GM18505 (cell line): Measurements from ENCODE around the gene TCP11X2.
A peak's percentile ranks its signal among the peaks of the same experiment; 100 is the strongest.
"Not testable (repeated sequence)": the region's sequence is repeated elsewhere in the genome, so short reads cannot be mapped to it uniquely, and the experiment has no call there.

Experiments used
- ATAC-seq: cut with Tn5 transposase; IDR thresholded peaks from one replicate; pipeline ENCODE4 v1.9.1; 2021; ENCODE audit not compliant: unreplicated experiment
- POLR2A ChIP-seq: IDR thresholded peaks from 4 replicates; pipeline ENCODE4 v1.6.1; 2011; ENCODE audit warnings: borderline replicate concordance; ENCODE audit not compliant: insufficient read depth, insufficient read length; ENCODE audit errors: extremely low read depth

Gene TCP11X2

GRCh38 chrX:102471762-102472220 lies at the start of gene TCP11X2:
Gene TCP11X2, minus strand, starts transcription at chrX:102471812.
- ATAC-seq, result not testable (repeated sequence)

DNA sequence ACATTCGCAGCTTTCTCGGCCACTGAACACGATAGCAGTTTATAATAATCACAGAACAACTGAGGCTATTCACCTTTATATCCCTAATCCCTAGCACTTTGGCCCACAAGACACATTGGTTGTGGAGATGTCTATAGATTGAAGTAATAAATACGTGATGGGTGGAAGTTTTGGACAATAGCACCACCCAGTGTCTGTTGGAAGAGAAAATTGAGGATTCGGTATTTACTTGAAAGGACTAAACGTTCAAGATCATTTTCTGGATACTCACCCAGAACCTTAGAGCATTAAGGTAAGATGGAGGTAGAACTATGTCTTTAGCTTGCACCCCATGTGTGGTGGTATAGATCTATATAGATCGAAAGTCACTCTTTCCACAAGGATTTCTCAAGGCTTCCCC lies 45.7 kb upstream of the TCP11X2 start:
- ATAC-seq, result no peak
- TF ChIP-seq POLR2A, result no peak

DNA sequence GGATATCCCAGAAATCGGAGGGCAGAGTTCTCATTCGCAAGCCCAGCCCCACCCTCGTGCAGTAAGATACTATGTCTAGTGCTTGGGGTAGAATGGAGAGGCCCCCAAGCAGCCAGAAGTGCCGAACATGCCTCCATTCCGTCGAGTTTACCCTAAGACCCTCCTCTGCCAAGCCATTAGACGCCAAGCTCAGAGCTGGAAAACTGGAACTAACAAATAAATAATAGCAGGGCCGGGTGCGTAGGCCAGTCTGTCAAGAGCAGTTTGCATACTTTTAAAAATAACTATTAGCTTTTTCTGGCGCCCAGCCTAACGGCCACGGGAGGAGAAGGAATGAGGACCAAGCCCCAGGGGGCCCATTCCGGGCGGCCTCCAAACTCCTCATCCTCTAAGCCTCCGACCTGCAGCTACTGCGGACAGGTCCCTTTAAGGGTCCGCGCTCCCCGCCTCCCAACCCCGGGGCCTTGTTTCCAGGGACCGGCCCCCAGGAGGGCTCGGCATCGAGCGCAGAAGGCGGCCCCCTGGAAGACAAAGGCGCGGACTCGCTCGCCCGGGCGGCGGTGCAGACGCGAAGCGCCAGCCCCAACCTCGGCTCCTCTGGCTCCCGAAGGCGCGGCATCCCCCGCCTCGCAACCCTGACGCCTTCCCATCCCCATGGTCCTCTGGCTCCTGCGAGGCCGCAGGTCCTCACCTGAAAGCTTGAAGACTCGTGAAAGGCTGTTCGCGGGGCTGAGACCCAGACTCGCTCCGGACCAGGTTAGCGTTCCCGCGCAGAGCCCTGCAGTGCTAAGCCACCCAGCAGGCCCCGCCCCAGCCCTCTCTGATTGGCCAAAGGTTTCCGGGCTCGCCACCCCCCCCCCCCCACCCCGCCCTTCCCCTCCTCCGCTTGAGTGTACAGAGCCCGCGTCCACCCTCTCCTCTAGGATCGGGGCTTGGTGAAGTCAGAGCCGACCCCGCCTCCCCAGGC lies 44.6 kb upstream of the TCP11X2 start, which contains the start of gene TMSB15A:
Gene TMSB15A, minus strand, starts transcription at position 765 of the 967 bp plus-strand sequence.
- TF ChIP-seq POLR2A, result no peak
- peak; percentile 84 for ATAC-seq

GRCh38 chrX:102514536-102514935 lies 42.9 kb upstream of the TCP11X2 start:
- TF ChIP-seq POLR2A, result no peak
- ATAC-seq, result no peak

GRCh38 chrX:102498732-102499131 lies 27.1 kb upstream of the TCP11X2 start:
- ATAC-seq, result no peak
- TF ChIP-seq POLR2A, result no peak

GRCh38 chrX:102491766-102492165 lies 20.2 kb upstream of the TCP11X2 start:
- no peak for TF ChIP-seq POLR2A
- ATAC-seq, result no peak

DNA sequence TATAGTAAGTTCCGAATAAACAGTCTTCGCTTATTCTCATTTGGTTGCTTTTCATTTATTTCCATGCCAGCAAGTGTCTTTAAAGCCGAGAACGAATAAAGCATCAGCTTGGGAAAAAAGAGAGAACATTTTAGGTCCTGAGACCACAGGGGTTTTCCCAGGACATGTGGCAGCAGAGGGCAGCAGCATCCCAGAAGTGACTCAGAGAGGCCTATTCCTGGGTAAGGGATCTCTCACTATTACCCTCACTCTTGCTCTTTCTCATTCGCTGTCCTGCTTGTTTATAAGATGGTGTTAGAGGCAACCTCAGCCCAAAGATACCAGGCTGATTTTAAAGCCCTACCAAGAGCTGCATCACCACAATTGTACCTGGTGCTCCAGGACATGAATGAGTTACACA lies 7.2 kb upstream of the TCP11X2 start:
- ATAC-seq, result not testable (repeated sequence)

GRCh38 chrX:102470215-102470614 lies 1.4 kb downstream of the TCP11X2 start:
- not testable (repeated sequence) for ATAC-seq

DNA sequence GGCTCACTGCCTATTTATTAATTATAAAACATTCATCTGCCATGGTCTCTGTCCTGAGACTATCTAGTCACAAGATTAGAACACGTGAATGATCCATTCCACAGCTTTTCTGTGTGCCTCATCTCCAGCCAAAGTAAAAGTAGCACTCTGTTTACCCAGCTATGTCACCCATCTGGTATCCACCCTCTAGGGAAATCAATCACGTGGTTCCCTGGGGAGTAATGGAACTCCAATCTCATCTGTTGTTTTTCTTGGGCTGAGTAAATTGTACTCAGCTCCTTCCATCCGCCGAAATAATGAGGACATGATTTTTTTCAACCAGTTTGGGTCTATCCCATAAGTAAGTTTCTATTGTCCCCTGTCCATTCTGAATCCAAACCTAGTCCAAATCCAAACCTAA lies 13.0 kb downstream of the TCP11X2 start:
- ATAC-seq, result not testable (repeated sequence)

DNA sequence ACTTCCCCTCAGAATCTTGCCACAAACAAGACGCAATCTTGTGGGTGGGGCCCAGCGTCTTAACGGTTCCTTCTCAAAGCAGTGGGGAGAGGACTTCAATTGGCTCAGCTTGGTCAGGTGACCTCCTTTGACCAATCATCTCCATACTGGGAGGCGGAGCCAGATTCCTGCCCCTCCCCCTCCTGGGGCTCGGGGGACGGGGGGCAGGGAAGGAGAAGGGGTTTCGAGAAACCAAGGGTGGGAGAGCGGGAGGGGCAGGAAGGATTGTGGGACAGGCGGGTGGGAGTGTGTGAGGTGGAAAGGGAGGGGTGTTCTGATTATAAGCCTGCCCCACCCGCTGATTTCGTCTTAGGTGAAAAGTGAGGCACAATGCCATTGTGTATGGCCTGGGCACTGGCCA lies 31.7 kb downstream of the TCP11X2 start, which contains the start of gene NXF2B:
Gene NXF2B, minus strand, starts transcription at position 101 of the 400 bp plus-strand sequence. CDS start 59,972 bp downstream, outside the sequence.
- not testable (repeated sequence) for ATAC-seq

- ATAC-seq, result not testable (repeated sequence)
Measured at GRCh38 chrX:102414493-102414892, 57.1 kb downstream of the TCP11X2 start.
